Muscle layer of colon (tissue), 2 donors: ENCODE measurements around the gene TWIST2.
A peak's percentile ranks its signal among the peaks of the same experiment; 100 is the strongest.

Experiments
- H3K27ac ChIP-seq: one replicate; pipeline ENCODE4 v1.7.0; 2013; ENCODE audit warnings: low read depth, mild to moderate bottlenecking, low read length, moderate library complexity
- H3K27me3 ChIP-seq, 2 donors: one replicate each; pipeline ENCODE4 v1.7.0; 2013; ENCODE audit warnings: low read length in 2 of 2, mild to moderate bottlenecking in 2 of 2; ENCODE audit not compliant: insufficient read depth in 2 of 2, control insufficient read depth in 1 of 2
- H3K36me3 ChIP-seq: one replicate; pipeline ENCODE4 v1.7.0; 2013; ENCODE audit warnings: mild to moderate bottlenecking, low read length; ENCODE audit not compliant: insufficient read depth
- H3K4me1 ChIP-seq: one replicate; pipeline ENCODE4 v1.7.0; 2013; ENCODE audit warnings: mild to moderate bottlenecking, low read length; ENCODE audit not compliant: insufficient read depth
- H3K4me3 ChIP-seq, 2 donors: one replicate each; pipeline ENCODE4 v1.7.0; 2013; ENCODE audit warnings: low read length in 2 of 2, low read depth in 1 of 2, mild to moderate bottlenecking in 1 of 2, moderate library complexity in 1 of 2
- H3K9ac ChIP-seq: one replicate; pipeline ENCODE4 v1.7.0; 2013; ENCODE audit warnings: low read length
- H3K9me3 ChIP-seq: one replicate; pipeline ENCODE4 v1.7.0; 2013; ENCODE audit warnings: mild to moderate bottlenecking, low read length
- donor health status: abdominal sarcoma.
- donor health status: Adenocarcinoma of cecum.

Gene TWIST2

DNA sequence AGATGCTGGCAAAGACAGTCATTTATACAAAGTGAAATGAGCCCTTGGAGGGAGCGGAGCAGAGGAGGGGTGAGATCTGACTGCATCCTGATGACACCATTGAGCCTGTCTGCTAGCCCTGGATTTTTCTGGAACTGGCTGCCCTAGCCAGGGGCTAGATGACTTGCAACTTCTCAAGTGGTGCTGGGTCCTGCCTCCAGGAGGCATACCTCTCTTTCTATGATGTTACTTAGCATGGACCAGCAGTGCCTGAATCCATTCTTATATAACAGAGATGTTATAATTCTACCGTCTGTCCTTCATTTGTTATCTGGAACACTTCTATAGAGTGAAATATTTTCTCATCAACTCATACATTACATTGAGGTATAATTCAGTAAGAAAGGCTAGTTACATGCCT is 8.5 kb upstream of the TWIST2 start:
- Histone ChIP-seq H3K9me3 (peaks cover 5% of the 10 kb centered on the region), H3K9ac (no peak overlapping the region), H3K36me3 (no peaks in the 10 kb centered on the region), H3K4me3 (no peak overlapping the region), H3K4me1 (no peaks in the 10 kb centered on the region), H3K27ac (no peak overlapping the region), H3K27me3 (no peaks in the 10 kb centered on the region)

DNA sequence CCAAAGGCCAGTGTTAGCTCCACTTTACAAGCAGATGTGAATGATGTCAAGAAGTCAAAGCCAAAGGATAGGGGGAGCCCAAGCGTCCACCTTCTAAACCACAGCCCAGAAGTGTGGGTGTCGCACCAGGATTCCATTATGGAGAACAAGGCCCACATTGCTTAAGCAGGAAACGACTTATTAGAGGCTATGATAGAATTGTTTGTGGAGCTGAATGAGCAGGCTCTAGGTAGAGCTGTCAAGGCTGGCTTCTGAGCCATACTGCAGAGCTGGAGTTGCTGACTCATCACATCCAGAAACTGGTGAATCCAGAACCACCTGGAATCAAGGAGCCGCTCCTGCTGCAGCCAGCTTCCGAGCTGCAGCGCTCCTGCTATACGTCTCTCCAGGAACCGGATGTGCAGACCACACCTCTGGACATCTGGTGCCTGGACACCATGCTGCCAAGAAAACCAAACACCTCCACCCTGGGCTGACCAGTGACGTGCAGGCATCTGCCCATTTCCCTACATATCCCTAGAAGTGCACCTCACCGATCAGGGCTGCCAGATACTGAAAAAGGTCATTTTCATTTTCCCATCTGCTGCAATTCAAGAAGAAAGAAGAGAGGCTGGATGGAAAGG is 6.2 kb upstream of the TWIST2 start:
- H3K36me3 ChIP-seq: no peaks in the 10 kb centered on the region
- no peak overlapping the region for H3K9ac ChIP-seq
- H3K27ac ChIP-seq: no peak overlapping the region
- H3K4me3 ChIP-seq: no peak overlapping the region
- H3K4me1 ChIP-seq: no peaks in the 10 kb centered on the region
- peaks cover 5% of the 10 kb centered on the region for H3K9me3 ChIP-seq
- peaks cover 0 to 5% of the 10 kb centered on the region in 2 donors for H3K27me3 ChIP-seq

DNA sequence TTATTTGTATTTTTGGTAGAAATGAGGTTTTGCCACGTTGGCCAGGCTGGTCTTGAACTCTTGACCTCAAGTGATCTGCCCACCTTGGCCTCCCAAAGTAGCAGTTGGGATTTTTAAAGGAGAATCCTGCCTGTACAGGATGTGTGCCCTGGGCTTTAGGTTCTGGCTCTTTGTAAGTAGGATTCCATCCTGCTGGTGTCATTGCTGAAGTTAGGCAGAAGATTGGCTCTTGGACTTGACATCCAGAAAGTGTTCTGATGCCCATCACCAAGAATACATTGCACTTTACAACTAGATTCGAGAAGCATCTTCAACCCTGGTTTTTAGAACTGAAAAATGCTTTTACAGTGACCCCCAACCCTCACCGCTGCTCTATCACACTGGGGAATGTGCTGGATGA is 4.4 kb upstream of the TWIST2 start:
- Histone ChIP-seq H3K4me1 (no peaks in the 10 kb centered on the region), H3K9me3 (peaks cover 5% of the 10 kb centered on the region), H3K36me3 (no peaks in the 10 kb centered on the region), H3K4me3 (no peak overlapping the region), H3K27me3 (peaks cover 0 to 15% of the 10 kb centered on the region in 2 donors), H3K9ac (no peak overlapping the region), H3K27ac (no peak overlapping the region)

DNA sequence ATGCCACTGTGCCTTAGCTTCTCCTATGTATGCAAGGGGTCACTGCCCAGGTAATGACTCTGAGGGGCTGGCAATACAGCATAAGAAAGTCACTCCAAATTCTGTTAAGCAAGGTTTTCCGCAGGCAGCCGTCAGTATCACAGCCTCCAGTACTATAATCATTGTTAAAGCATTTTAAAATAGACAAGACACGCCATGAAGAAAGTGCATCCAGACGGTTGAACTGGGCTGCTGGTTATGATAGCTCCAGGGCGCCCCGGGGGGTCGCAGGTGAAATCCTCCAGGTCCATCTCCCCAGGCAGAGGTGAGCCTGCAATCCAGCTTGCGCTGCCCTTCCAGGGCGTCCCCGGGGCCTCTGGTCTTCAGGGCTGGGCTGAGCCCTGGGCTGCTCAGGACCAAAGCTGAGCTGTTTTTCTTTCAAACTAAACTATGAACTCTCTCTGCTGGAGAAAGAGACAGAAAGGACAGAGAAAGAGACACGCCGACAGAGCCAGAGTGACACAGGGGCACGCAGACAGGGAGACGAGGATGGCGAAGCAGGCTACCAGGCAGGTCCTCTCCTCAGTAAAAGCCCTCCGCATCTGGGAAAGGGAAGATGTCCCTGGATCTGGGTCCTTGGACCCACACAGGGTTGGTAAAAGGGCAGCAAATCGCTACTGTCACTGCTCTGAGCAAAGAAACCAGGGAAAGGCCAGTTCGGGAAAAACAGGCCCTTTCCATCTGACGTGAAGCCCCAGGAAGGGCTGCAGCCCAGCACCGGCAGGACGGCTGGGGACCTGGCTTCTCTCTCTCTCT is 2.1 kb upstream of the TWIST2 start:
- peaks cover 0 to 23% of the 10 kb centered on the region in 2 donors for H3K27me3 ChIP-seq
- no peak overlapping the region for H3K4me3 ChIP-seq
- no peak overlapping the region for H3K9ac ChIP-seq
- no peaks in the 10 kb centered on the region for H3K36me3 ChIP-seq
- no peaks in the 10 kb centered on the region for H3K9me3 ChIP-seq
- H3K27ac ChIP-seq: no peak overlapping the region
- H3K4me1 ChIP-seq: no peaks in the 10 kb centered on the region

DNA sequence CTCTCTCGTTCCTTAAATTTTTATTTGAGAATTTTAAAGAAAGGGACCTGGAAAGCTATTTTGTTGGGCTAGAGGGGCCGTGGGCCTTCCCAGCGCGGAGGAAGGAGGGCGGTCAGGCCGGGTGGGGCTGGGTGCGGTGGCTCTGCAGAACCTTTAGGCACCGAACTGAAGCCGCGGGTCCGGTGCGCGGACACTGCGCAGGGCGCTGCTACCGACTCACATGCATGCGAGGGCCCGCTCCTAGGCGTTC is 1.6 kb upstream of the TWIST2 start:
- Histone ChIP-seq H3K4me1 (no peaks in the 10 kb centered on the region), H3K9ac (no peak overlapping the region), H3K4me3 (peak overlapping the region; percentile 15 to 75), H3K27ac (no peak overlapping the region), H3K9me3 (no peaks in the 10 kb centered on the region), H3K36me3 (no peaks in the 10 kb centered on the region), H3K27me3 (peaks cover 0 to 23% of the 10 kb centered on the region in 2 donors)

DNA sequence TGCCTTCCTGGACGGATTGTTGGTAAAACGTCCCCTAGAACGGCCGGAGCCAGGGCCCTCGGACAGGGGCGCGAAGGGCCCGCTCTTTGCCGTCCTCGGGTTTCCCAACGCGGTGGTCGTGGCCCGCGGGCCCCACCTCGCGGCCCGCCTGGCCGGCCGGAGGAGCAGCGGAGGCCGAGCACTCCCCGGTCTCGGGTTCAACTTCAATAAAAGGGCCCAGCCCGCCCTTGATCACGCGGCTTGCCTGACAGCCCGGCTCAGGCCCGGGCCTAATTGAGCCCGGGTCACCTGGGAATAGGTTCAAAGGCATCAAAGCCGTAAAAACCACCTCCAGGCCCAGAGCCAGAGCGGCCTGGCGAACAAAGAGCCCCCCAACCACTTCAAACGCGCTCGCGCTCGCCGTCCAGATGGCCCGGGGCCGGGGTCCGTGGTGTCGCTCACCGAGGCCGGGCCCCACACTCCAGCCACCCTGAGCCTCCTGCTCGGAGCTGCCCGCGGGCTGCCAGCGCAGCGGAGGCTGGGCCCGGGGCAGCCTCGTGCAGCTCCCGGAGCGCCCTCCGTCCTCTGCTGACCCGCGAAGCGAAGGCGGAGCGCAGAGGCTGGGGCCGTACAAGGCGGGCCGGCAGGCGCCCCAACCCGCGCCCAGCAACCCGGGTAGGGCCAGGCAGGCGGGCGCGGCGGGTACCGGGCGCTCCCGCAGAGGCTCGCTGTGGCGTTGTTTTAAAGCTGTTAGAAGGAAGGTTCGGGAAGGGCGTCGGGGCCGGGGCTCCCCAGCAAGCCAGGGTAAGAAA is 1.1 kb upstream of the TWIST2 start:
- H3K9me3 ChIP-seq: no peaks in the 10 kb centered on the region
- peak overlapping the region; percentile 80 for H3K27ac ChIP-seq
- H3K27me3 ChIP-seq: peaks cover 0 to 23% of the 10 kb centered on the region in 2 donors
- no peak overlapping the region for H3K9ac ChIP-seq
- no peaks in the 10 kb centered on the region for H3K36me3 ChIP-seq
- H3K4me3 ChIP-seq: peak overlapping the region; percentile 70 to 75
- no peaks in the 10 kb centered on the region for H3K4me1 ChIP-seq

DNA sequence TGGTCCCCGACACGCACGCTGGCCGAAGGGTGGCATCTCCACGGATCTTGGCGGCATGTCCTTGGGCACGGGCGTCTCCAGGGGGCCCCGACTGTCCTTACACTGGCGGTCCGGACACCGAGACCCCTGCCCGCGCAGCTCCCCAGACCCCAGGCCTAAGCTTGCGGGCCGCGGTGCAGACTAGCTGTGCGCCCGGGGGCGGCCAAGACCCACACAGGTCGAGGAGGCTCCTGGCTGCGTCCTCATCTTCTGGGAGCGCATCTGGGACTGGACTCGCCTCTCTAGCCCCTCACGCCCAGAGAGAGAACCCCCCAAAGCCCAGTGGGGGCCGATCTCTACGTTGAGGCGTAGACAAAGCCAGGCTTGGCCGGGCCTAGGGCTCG is 475 bp upstream of the TWIST2 start:
- Histone ChIP-seq H3K27ac (peak overlapping the region; percentile 80), H3K4me3 (peak overlapping the region; percentile 70 to 75), H3K4me1 (no peaks in the 10 kb centered on the region), H3K27me3 (peaks cover 0 to 23% of the 10 kb centered on the region in 2 donors), H3K36me3 (no peaks in the 10 kb centered on the region), H3K9me3 (no peaks in the 10 kb centered on the region), H3K9ac (no peak overlapping the region)

DNA sequence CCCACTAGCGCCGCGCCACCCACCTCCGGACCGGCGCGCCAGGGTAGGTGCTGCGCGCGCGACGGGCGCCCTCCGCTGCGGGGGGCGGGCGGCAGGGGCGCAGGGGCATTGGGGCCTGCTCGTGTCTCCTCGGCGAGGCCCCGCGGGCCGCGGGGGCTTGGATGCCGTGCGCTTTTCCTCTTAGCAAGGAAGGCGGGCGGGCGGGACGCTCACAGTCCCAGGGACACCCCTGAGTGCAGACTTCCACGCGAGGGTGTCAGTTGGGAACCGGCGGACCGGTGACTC is 748 bp downstream of the TWIST2 start:
- peak overlapping the region; percentile 77 for H3K27ac ChIP-seq
- H3K9me3 ChIP-seq: no peaks in the 10 kb centered on the region
- no peak overlapping the region for H3K9ac ChIP-seq
- no peaks in the 10 kb centered on the region for H3K4me1 ChIP-seq
- no peaks in the 10 kb centered on the region for H3K36me3 ChIP-seq
- H3K4me3 ChIP-seq: peak overlapping the region; percentile 70 to 75
- H3K27me3 ChIP-seq: peaks cover 0 to 23% of the 10 kb centered on the region in 2 donors

DNA sequence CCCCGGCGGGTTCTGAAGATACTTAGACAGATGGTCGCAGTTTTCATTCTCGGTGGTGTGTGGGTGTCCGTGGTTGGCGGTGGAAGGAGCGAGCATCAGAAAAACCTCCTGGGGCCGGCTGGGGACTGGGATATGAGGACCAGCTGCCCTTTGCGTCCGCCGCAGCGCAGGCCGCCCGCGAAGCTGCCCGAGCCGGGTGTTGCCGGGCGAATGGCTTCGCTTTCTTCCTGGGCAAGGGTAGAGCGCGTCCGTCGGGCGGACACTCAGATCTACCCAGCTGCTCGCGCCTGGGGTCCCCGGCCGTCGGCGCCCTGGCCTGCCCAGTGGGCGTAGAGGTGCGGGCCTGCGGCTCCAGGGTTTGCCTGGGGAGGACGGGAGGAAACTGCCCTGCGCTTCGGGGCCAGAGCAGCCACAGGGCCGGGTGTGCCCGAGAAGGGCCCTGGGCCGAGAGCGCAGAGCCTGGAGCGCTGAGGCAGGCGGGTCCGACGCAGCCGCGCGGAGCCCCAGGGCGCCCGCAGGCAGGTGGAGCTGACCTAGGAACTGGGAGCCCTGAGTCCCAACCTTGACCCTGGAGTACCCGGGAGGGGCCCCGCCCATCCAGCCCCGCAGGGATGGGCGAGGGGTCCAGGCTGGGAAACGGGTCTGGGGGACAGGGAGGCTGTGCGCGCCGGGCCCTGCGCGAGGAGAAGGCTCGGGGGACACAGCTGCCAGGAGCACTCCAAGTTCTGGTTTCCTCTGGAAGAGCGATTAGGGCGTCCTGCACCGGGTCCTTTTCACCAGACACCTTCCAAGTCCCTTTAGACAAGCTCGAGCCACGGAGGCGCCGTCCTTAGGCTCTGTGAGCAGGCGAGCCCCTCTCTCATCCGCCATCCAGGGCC is 1.3 kb downstream of the TWIST2 start:
- H3K4me1 ChIP-seq: no peaks in the 10 kb centered on the region
- H3K9me3 ChIP-seq: no peaks in the 10 kb centered on the region
- peak overlapping the region; percentile 16 for H3K27ac ChIP-seq
- H3K9ac ChIP-seq: peak overlapping the region; percentile 39
- peak overlapping the region; percentile 70 to 75 for H3K4me3 ChIP-seq
- H3K27me3 ChIP-seq: peaks cover 0 to 23% of the 10 kb centered on the region in 2 donors
- H3K36me3 ChIP-seq: no peaks in the 10 kb centered on the region

DNA sequence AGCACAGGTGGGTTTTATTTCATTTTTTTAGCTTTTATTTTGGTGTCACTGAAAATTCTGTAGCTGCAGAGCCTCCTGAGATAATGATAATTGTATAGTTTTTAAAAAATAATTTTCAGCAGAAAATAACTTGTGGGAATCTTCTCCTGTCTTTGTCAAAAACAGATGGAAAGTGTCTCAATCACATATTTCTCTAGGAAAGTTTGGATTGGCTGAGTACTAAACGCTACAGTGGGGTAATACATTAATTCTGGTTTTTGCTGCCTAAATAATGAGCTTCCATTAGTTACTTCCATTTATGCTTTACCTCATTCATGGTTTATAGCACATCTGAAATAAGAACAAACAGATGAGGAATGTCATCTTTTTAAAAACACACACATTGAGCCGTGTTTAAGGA is 2.2 kb downstream of the TWIST2 start:
- peak overlapping the region; percentile 39 for H3K9ac ChIP-seq

DNA sequence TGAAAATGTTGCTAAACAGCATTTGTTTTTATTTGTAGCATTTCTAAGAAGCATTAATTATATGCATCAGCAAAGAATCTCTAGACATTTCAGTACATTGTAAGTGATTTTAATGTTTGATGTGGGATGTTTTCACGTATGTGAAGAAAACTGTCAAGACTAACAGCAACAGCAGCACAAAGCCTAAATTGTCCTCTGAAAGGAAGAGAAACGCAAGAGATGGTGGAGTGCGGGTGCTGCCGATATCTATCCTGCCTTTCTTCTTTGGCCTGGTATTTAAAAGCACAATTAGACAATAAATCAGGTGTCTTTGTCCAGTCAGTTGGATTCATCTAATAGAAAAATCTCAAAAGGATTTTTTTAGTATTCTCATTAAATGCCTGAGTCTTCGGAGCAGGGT is 3.1 kb downstream of the TWIST2 start:
- Histone ChIP-seq H3K9ac (no peak overlapping the region), H3K27me3 (peaks cover 0 to 23% of the 10 kb centered on the region in 2 donors), H3K9me3 (no peaks in the 10 kb centered on the region), H3K36me3 (no peaks in the 10 kb centered on the region), H3K4me1 (no peaks in the 10 kb centered on the region), H3K27ac (peak overlapping the region; percentile 6), H3K4me3 (no peak overlapping the region)

More for the DNA sequence above, 2.2 kb downstream of the TWIST2 start:
- no peak overlapping the region for H3K27ac ChIP-seq
- H3K4me3 ChIP-seq: peak overlapping the region; percentile 70 to 75
- no peaks in the 10 kb centered on the region for H3K36me3 ChIP-seq
- peaks cover 0 to 23% of the 10 kb centered on the region in 2 donors for H3K27me3 ChIP-seq
- H3K4me1 ChIP-seq: no peaks in the 10 kb centered on the region
- no peaks in the 10 kb centered on the region for H3K9me3 ChIP-seq
